ENCODE measurements around the gene HERPUD2. TPM values are rescaled to one million over a fixed set of nuclear protein-coding genes. Genes with fewer than 3 reads are reported as not detected.

The HERPUD2 gene
- total and polyA plus RNA-seq, 2 of the 8 experiments (the other 6 are each of a cell fraction or from before 2014, with no cell fraction given), result 18.3 to 27.3 TPM

DNA sequence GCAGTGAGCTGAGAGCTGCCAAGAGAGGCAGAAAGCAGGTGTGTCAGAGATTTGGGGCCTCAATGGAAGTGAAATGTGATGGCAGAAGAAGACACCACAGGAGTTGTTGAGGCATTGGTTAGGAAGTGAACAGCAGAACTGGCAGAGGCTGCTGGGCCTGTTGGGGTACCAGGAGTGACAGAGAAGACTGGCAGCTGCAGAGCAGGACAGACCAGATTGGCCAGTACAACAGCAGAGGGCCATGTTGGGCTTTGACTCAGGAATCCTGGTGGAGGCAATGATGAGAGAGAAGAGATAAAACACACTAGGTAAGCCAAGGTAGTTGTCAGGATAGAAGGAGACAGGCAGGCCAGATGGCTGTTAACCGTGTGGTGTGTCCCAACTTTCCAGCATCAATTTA is 19.9 kb upstream of the HERPUD2 start:
- no peak overlapping the region for H3K18ac ChIP-seq (ENCODE audit: extremely low read depth, low read length)
- no peak overlapping the region for H3K27ac ChIP-seq (ENCODE audit: low read depth, low read length)
- no peak overlapping the region for H3K23ac ChIP-seq (ENCODE audit: insufficient read length)
- no peak overlapping the region for H3K4ac ChIP-seq (replicated peaks; ENCODE audit: insufficient read length, low read depth, low read length)
- H3K56ac ChIP-seq (replicated peaks; ENCODE audit: insufficient read length, low read depth, low read length), result no peak overlapping the region
- no peak overlapping the region for H3K14ac ChIP-seq (ENCODE audit: insufficient read length)
- H2BK120ac ChIP-seq (replicated peaks; ENCODE audit: low read depth, low read length), result no peak overlapping the region
- no peaks in the 10 kb centered on the region for H3K23me2 ChIP-seq (ENCODE audit: low read depth, low read length)
- H4K91ac ChIP-seq (replicated peaks; ENCODE audit: insufficient read length, low read length), result no peak overlapping the region
- TF ChIP-seq RAD21 (IDR thresholded peaks at IDR 0.05 in 1 of 2, conservative IDR thresholded peaks at IDR 0.05 in 1 of 2; ENCODE audit: low read depth in 2 of 2, low read length in 2 of 2) (peak; percentile 31 to 47; a peak in 3 of 4 replicates), RNF2 (IDR thresholded peaks at IDR 0.05; ENCODE audit: borderline replicate concordance, low read depth, low read length, missing control alignments, poor library complexity, severe bottlenecking) (no peak)
- TF ChIP-seq, protein P1, sequence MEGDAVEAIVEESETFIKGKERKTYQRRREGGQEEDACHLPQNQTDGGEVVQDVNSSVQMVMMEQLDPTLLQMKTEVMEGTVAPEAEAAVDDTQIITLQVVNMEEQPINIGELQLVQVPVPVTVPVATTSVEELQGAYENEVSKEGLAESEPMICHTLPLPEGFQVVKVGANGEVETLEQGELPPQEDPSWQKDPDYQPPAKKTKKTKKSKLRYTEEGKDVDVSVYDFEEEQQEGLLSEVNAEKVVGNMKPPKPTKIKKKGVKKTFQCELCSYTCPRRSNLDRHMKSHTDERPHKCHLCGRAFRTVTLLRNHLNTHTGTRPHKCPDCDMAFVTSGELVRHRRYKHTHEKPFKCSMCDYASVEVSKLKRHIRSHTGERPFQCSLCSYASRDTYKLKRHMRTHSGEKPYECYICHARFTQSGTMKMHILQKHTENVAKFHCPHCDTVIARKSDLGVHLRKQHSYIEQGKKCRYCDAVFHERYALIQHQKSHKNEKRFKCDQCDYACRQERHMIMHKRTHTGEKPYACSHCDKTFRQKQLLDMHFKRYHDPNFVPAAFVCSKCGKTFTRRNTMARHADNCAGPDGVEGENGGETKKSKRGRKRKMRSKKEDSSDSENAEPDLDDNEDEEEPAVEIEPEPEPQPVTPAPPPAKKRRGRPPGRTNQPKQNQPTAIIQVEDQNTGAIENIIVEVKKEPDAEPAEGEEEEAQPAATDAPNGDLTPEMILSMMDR (IDR thresholded peaks at IDR 0.05; ENCODE audit: control extremely low read depth in 1 of 3, insufficient read depth in 1 of 3, low read depth in 1 of 3, low read length in 3 of 3), result peak in 2 of 3 experiments; percentile 1 to 16; a peak in 1 of 4 replicates
- CTCF ChIA-PET (ENCODE audit: partially characterized antibody), result interaction anchor here (0.7 to 1.3 kb wide), 2 partner anchors 21 to 192 kb away, joined by 3 read pairs; no protein-coding TSS in a partner anchor
- H3K79me1 ChIP-seq (ENCODE audit: low read depth, low read length), result no peaks in the 10 kb centered on the region
- H3K79me2 ChIP-seq (ENCODE audit: control insufficient read depth in 1 of 2, insufficient read depth in 2 of 2, low read length in 2 of 2), result no peaks in the 10 kb centered on the region
- H2BK20ac ChIP-seq (ENCODE audit: low read length), result no peak overlapping the region
- no peaks in the 10 kb centered on the region for H3K9me3 ChIP-seq (ENCODE audit: insufficient read depth in 2 of 2, low read depth in 1 of 2, low read length in 1 of 2)
- H3K9ac ChIP-seq (replicated peaks in 1 of 4; ENCODE audit: extremely low read depth in 1 of 4, low read depth in 3 of 4, low read length in 3 of 4), result no peak overlapping the region
- FAIRE-seq (no peak), DNase-seq (ENCODE audit: low read depth in 1 of 2, low spot score in 2 of 2) (no peak)
- peaks cover 0 to 4% (median 2%) of the 10 kb centered on the region in 4 experiments; a peak in 2 of 7 replicates for H3K4me1 ChIP-seq (replicated peaks in 1 of 4; ENCODE audit: control insufficient read depth in 3 of 4, insufficient read depth in 4 of 4, low read length in 3 of 4)
- no peaks in the 10 kb centered on the region for H3K27me3 ChIP-seq (replicated peaks in 1 of 4; ENCODE audit: control insufficient read depth in 3 of 4, extremely low read depth in 1 of 4, insufficient read depth in 3 of 4, low read length in 3 of 4)
- H3K4me2 ChIP-seq (ENCODE audit: insufficient read depth in 1 of 2, low read depth in 2 of 2, low read length in 2 of 2), result no peak overlapping the region
- no peak overlapping the region for H4K8ac ChIP-seq (ENCODE audit: extremely low read depth, insufficient read depth, low read length)
- no peak overlapping the region for H3K4me3 ChIP-seq (ENCODE audit: extremely low read depth in 1 of 4, insufficient read depth in 2 of 4, low read depth in 3 of 4, low read length in 4 of 4)
- H3K36me3 ChIP-seq (ENCODE audit: control insufficient read depth in 2 of 4, insufficient read depth in 4 of 4, low read length in 3 of 4), result no peaks in the 10 kb centered on the region
- H4K5ac ChIP-seq (ENCODE audit: insufficient read length, low read depth, low read length), result no peak overlapping the region
- 89% methylated on average over 1 of the region's 1 CpG; no CpG with 5 or more reads in 1 of the 2 experiments for WGBS, 2 experiments (ENCODE audit: extremely low coverage in 1 of 2, insufficient coverage in 1 of 2, insufficient read length in 1 of 2, insufficient replicate concordance in 2 of 2, low coverage in 1 of 2, low lambda C conversion rate in 2 of 2, missing lambda C conversion rate in 1 of 2)
- no peaks in the 10 kb centered on the region for H4K20me1 ChIP-seq (replicated peaks in 1 of 2; ENCODE audit: control insufficient read depth in 1 of 2, insufficient read depth in 2 of 2, low read length in 2 of 2)
- H2BK12ac ChIP-seq (ENCODE audit: low read depth, low read length), result no peak overlapping the region
- H2BK5ac ChIP-seq (ENCODE audit: low read depth, low read length), result no peak overlapping the region
- peak overlapping the region; percentile 48; the same call in 1 of the 2 replicates for H2AFZ ChIP-seq (ENCODE audit: low read length)
- POLR2A ChIA-PET (ENCODE audit: partially characterized antibody), result interaction anchor here (0.7 kb wide), 1 partner anchor 10 kb away, joined by 3 read pairs; no protein-coding TSS in a partner anchor
- no peak overlapping the region for H2BK15ac ChIP-seq (ENCODE audit: low read length)
- no peak overlapping the region for H2AK5ac ChIP-seq (ENCODE audit: low read depth, low read length)

All from H1 (cell line).